Stimulated activated naive B cell treated with anti-CD40 and anti-IgM and Interleukin-4, amounts not matched to agents 10 μg/mL and 1 μg/mL and 100 μg/mL, for 72 hours (primary cell): ENCODE results near the gene GPM6B.
"Not testable (repeated sequence)": the region's sequence is repeated elsewhere in the genome, so short reads cannot be mapped to it uniquely, and the experiment has no call there.

Experiments used
- ATAC-seq, 2 donors: fragments of 150-1000 bp; cut with Tn5 transposase; replicated peaks; 2 replicates each; pipeline ENCODE4 v1.10.0; 2021; ENCODE audit warnings: moderate library complexity in 1 of 2
- DNase-seq: peaks from one replicate; pipeline ENCODE4 v3.0.0; 2021
- H3K27ac Mint-ChIP-seq: one replicate; pipeline ENCODE4 v1.8.0; 2022; ENCODE audit warnings: mild to moderate bottlenecking, mixed read lengths
- H3K27me3 Mint-ChIP-seq, 2 donors: one replicate each; pipeline ENCODE4 v1.8.0; 2022; ENCODE audit warnings: mixed read lengths in 2 of 2
- H3K36me3 Mint-ChIP-seq, 2 donors: one replicate each; pipeline ENCODE4 v1.8.0; 2022; ENCODE audit warnings: mixed read lengths in 2 of 2, mild to moderate bottlenecking in 1 of 2
- H3K4me1 Mint-ChIP-seq, 2 donors: one replicate each; pipeline ENCODE4 v1.8.0; 2022; ENCODE audit warnings: mixed read lengths in 2 of 2, mild to moderate bottlenecking in 1 of 2
- H3K4me3 Mint-ChIP-seq, 2 donors: one replicate each; pipeline ENCODE4 v1.8.0; 2022; ENCODE audit warnings: mild to moderate bottlenecking in 2 of 2, mixed read lengths in 2 of 2, moderate library complexity in 1 of 2
- H3K9me3 Mint-ChIP-seq, 2 donors: one replicate each; pipeline ENCODE4 v1.8.0; 2022; ENCODE audit warnings: mixed read lengths in 2 of 2, mild to moderate bottlenecking in 1 of 2

GPM6B gene

GRCh38 chrX:13747836-13748235, 69.1 kb downstream of the GPM6B start:
- Mint-ChIP-seq H3K4me3 (no peak overlapping the region), H3K36me3 (peaks cover 7 to 57% of the 10 kb centered on the region in 2 donors), H3K27me3 (no peaks in the 10 kb centered on the region), H3K9me3 (no peaks in the 10 kb centered on the region), H3K4me1 (peaks cover 23 to 29% of the 10 kb centered on the region in 2 donors), H3K27ac (no peak overlapping the region)
- DNase-seq (no peak), ATAC-seq (no peak)

DNA sequence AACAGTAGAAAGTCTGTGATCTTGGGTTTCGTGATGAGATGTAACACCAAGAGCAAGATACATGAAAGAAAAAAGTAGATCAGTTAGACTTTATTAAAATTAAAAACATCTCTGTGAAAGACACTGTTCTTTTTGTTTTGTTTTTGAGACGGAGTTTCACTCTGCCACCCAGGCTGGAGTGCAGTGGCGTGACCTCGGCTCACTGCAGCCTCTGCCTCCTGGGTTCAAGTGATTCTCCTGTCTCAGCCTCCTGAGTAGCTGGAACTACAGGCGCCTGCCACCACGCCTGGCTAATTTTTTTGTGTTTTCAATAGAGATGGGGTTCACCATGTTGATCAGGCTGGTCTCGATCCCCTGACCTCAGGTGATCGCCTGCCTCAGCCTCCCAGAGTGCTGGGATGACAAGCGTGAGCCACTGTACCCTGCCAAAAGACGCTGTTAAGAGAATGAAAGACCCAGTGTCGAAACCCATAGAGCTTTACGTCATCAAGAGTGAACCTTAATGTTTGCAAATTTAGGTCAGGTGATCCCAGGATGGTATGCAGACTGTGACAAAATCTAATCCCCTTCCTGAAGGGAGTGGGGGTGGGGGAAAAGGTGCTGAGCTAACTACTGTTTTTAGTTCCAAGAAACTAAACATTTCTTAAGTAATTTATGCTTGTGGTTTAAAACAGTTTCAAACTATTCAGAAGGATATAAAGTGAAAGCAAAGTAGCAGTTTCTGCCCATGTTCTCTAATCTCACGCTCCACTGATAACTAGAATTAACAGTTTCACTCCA, 74.3 kb downstream of the GPM6B start:
- peaks cover 10 to 49% of the 10 kb centered on the region in 2 donors for H3K36me3 Mint-ChIP-seq
- no peaks in the 10 kb centered on the region for H3K27me3 Mint-ChIP-seq
- no peaks in the 10 kb centered on the region for H3K9me3 Mint-ChIP-seq
- peak overlapping the region; percentile 68 to 78 for H3K4me3 Mint-ChIP-seq
- peak; percentile 40 for DNase-seq
- peaks cover 25 to 28% of the 10 kb centered on the region in 2 donors for H3K4me1 Mint-ChIP-seq
- H3K27ac Mint-ChIP-seq = peak overlapping the region; percentile 83
- ATAC-seq = peak; percentile 95 to 97

DNA sequence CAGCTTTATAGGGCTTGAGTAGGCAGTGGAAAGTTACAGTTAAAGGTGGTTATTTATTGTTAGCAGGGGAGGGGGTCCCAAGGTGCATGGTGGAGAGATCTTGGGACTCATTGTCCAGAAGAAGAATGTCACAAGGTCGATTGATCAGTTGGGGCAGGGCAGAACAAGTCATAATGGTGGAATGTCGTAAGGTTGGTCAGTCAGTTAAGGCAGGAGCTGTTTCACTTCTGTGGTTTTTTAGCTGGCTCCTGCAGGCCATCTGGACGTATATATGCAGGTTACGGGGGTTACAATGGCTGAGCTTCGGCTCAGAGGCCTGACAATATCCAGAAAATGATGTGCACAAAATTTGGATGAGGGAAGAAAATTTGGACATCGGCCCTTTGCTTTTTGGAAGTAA, 75.2 kb downstream of the GPM6B start:
- Mint-ChIP-seq H3K4me3 (peak overlapping the region; percentile 39 to 78), H3K27me3 (no peaks in the 10 kb centered on the region), H3K4me1 (peaks cover 20 to 24% of the 10 kb centered on the region in 2 donors), H3K9me3 (no peaks in the 10 kb centered on the region), H3K36me3 (peaks cover 6 to 43% of the 10 kb centered on the region in 2 donors), H3K27ac (peak overlapping the region; percentile 83)
- DNase-seq (no peak), ATAC-seq (no peak)

- H3K27ac Mint-ChIP-seq = peak within 1 kb of the TSS; percentile 97
- H3K27me3 Mint-ChIP-seq = no peaks in the 10 kb centered on the region
- DNase-seq (peak; percentile 96), ATAC-seq (peak; percentile 94 to 95)
- H3K4me3 Mint-ChIP-seq = peak within 1 kb of the TSS; percentile 94 to 95
- H3K9me3 Mint-ChIP-seq = no peaks in the 10 kb centered on the region
- H3K36me3 Mint-ChIP-seq = peaks cover 6 to 21% of the 10 kb centered on the region in 2 donors
- H3K4me1 Mint-ChIP-seq = peaks cover 22 to 24% of the 10 kb centered on the region in 2 donors
These were observed 82.4 kb downstream of the GPM6B start, which contains the start of the genes OFD1 and TRAPPC2 for GRCh38 chrX:13734278-13735172. Gene OFD1 (plus strand): TSS chrX:13734748. CDS start chrX:13735072, 324 bp downstream. Gene TRAPPC2 (minus strand): TSS chrX:13734620. CDS start chrX:13719963, 14,657 bp downstream.

DNA sequence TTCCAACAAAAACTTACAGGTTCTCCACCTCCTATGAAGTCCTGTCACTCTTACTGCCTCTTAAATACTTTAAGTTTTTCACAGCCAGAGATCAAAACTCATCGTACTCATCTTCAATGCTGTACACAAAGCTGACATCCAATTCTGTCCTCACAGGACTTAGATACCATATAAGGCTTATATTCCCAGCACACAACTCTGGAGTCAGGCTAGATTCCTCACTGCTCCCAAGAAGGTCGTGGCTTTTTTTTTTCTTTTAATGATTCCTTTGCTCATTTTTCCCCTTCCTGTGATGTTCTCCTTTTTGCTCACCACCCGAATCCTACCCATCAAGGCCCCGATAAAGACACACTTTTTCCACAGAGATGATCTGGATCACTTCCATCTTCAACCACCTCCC, 83.4 kb downstream of the GPM6B start:
- peak overlapping the region; percentile 94 to 95 for H3K4me3 Mint-ChIP-seq
- H3K36me3 Mint-ChIP-seq = peaks cover 11 to 28% of the 10 kb centered on the region in 2 donors
- ATAC-seq (no peak), DNase-seq (no peak)
- no peaks in the 10 kb centered on the region for H3K9me3 Mint-ChIP-seq
- peaks cover 26 to 29% of the 10 kb centered on the region in 2 donors for H3K4me1 Mint-ChIP-seq
- peak overlapping the region; percentile 97 for H3K27ac Mint-ChIP-seq
- H3K27me3 Mint-ChIP-seq = no peaks in the 10 kb centered on the region

GRCh38 chrX:13732246-13733067, 84.4 kb downstream of the GPM6B start:
- peaks cover 0 to 3% of the 10 kb centered on the region in 2 donors for H3K27me3 Mint-ChIP-seq
- peaks cover 29 to 36% of the 10 kb centered on the region in 2 donors for H3K4me1 Mint-ChIP-seq
- no peak for ATAC-seq
- DNase-seq = no peak
- H3K27ac Mint-ChIP-seq = no peak overlapping the region
- H3K36me3 Mint-ChIP-seq = peaks cover 14 to 38% of the 10 kb centered on the region in 2 donors
- H3K4me3 Mint-ChIP-seq = peak overlapping the region in 1 of 2 donors; percentile 4
- H3K9me3 Mint-ChIP-seq = no peaks in the 10 kb centered on the region

DNA sequence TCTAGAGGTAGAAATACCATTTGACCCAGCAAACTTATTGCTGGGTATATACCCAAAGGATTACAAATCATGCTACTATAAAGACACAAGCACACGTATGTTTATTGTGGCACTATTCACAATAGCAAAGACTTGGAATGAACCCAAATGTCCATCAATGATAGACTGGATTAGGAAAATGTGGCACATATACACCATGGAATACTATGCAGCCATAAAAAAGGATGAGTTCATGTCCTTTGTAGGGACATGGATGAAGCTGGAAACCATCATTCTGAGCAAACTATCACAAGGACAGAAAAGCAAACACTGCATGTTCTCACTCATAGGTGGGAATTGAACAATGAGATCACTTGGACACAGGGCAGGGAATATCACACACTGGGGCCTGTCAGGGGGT, 86.4 kb downstream of the GPM6B start:
- not testable (repeated sequence) for H3K27ac Mint-ChIP-seq, H3K27me3 Mint-ChIP-seq, H3K9me3 Mint-ChIP-seq, ATAC-seq, DNase-seq, H3K4me3 Mint-ChIP-seq
- Mint-ChIP-seq H3K4me1 (peaks cover 44 to 55% of the 10 kb centered on the region in 2 donors), H3K36me3 (peaks cover 31 to 54% of the 10 kb centered on the region in 2 donors)

DNA sequence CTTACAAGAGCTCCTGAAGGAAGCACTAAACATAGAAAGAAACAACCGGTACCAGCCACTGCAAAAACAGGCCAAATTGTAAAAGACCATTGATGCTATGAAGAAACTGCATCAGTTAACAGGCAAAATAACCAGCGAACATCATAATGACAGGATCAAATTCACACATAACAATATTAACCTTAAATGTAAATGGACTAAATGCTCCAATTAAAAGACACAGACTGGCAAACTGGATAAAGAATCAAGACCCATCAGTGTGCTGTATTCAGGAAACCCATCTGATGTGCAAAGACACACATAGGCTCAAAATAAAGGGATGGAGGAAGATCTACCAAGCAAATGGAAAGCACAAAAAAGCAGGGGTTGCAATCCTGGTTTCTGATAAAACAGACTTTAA, 90.3 kb downstream of the GPM6B start:
- Mint-ChIP-seq H3K36me3 (peaks cover 38 to 79% of the 10 kb centered on the region in 2 donors), H3K4me1 (peaks cover 40 to 52% of the 10 kb centered on the region in 2 donors), H3K27ac (peak overlapping the region; percentile 42)
- H3K4me3 Mint-ChIP-seq, H3K9me3 Mint-ChIP-seq, DNase-seq, ATAC-seq, H3K27me3 Mint-ChIP-seq: not testable (repeated sequence)

- not testable (repeated sequence) for DNase-seq, H3K4me3 Mint-ChIP-seq, ATAC-seq, H3K27me3 Mint-ChIP-seq, H3K27ac Mint-ChIP-seq, H3K9me3 Mint-ChIP-seq
- Mint-ChIP-seq H3K4me1 (peaks cover 42 to 52% of the 10 kb centered on the region in 2 donors), H3K36me3 (peaks cover 37 to 84% of the 10 kb centered on the region in 2 donors)
These were observed 92.0 kb downstream of the GPM6B start for GRCh38 chrX:13724878-13725277.

- H3K4me1 Mint-ChIP-seq = peaks cover 34 to 36% of the 10 kb centered on the region in 2 donors
These were observed 94.9 kb downstream of the GPM6B start for GRCh38 chrX:13721819-13722519.

GRCh38 chrX:13721371-13721770, 95.5 kb downstream of the GPM6B start:
- Mint-ChIP-seq H3K36me3 (peaks cover 24 to 80% of the 10 kb centered on the region in 2 donors), H3K4me1 (peaks cover 30% of the 10 kb centered on the region in 2 donors), H3K27ac (no peak overlapping the region)

More at GRCh38 chrX:13721819-13722519, 94.9 kb downstream of the GPM6B start:
- DNase-seq (no peak), ATAC-seq (no peak)
- Mint-ChIP-seq H3K27ac (no peak overlapping the region), H3K9me3 (peaks cover 2 to 4% of the 10 kb centered on the region in 2 donors), H3K4me3 (no peak overlapping the region), H3K36me3 (peaks cover 27 to 83% of the 10 kb centered on the region in 2 donors), H3K27me3 (peaks cover 0 to 3% of the 10 kb centered on the region in 2 donors)

More at GRCh38 chrX:13721371-13721770, 95.5 kb downstream of the GPM6B start:
- no peak for DNase-seq
- ATAC-seq = no peak
- Mint-ChIP-seq H3K27me3 (no peaks in the 10 kb centered on the region), H3K4me3 (no peak overlapping the region), H3K9me3 (no peaks in the 10 kb centered on the region)
